NB4 (cell line): Measurements from ENCODE around the gene KDM4C.

Experiments
- MAX ChIP-seq: IDR thresholded peaks from 2 replicates; pipeline ENCODE4 v1.6.1; 2011; ENCODE audit warnings: low read depth, low read length
- MYC ChIP-seq: IDR thresholded peaks from 2 replicates; pipeline ENCODE4 v1.6.1; 2011; ENCODE audit warnings: low read depth, low read length
- POLR2A ChIP-seq: IDR thresholded peaks from 2 replicates; pipeline ENCODE4 v1.6.1; 2011; ENCODE audit warnings: mild to moderate bottlenecking; ENCODE audit not compliant: insufficient read length; ENCODE audit errors: extremely low read depth
- TF ChIP-seq, protein P1 (sequence below): IDR thresholded peaks from one replicate; pipeline ENCODE4 v1.5.1; 2012; ENCODE audit warnings: low read depth, low read length

GRCh38 chr9:6920041-6920440 lies 162.3 kb downstream of the KDM4C start:
- TF ChIP-seq, protein P1, sequence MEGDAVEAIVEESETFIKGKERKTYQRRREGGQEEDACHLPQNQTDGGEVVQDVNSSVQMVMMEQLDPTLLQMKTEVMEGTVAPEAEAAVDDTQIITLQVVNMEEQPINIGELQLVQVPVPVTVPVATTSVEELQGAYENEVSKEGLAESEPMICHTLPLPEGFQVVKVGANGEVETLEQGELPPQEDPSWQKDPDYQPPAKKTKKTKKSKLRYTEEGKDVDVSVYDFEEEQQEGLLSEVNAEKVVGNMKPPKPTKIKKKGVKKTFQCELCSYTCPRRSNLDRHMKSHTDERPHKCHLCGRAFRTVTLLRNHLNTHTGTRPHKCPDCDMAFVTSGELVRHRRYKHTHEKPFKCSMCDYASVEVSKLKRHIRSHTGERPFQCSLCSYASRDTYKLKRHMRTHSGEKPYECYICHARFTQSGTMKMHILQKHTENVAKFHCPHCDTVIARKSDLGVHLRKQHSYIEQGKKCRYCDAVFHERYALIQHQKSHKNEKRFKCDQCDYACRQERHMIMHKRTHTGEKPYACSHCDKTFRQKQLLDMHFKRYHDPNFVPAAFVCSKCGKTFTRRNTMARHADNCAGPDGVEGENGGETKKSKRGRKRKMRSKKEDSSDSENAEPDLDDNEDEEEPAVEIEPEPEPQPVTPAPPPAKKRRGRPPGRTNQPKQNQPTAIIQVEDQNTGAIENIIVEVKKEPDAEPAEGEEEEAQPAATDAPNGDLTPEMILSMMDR: no peak
- no peak for TF ChIP-seq MAX
- no peak for TF ChIP-seq POLR2A
- no peak for TF ChIP-seq MYC
